ENCODE measurements around the gene ARRB2.

DNA sequence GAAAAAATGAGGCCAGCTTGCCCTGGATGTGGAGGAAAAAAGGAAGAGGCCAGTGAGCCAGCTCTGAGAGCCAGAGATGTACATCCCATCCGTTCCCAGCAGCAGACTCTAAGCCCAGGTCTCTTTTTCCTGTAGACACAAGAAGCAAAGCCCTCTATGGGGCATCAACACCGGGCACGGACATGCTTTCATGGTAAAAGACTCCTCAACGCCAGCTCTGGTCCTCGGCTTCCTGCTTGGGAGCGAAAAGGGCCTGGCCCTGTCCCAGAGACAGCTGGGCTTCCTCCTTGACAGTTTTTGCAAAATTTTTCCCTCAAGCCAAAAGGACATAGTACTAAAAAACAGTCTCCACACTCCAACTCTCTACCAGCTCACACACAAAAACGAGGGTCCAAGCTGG, 33.6 kb upstream of the ARRB2 start:
- TF ChIP-seq, protein P1, sequence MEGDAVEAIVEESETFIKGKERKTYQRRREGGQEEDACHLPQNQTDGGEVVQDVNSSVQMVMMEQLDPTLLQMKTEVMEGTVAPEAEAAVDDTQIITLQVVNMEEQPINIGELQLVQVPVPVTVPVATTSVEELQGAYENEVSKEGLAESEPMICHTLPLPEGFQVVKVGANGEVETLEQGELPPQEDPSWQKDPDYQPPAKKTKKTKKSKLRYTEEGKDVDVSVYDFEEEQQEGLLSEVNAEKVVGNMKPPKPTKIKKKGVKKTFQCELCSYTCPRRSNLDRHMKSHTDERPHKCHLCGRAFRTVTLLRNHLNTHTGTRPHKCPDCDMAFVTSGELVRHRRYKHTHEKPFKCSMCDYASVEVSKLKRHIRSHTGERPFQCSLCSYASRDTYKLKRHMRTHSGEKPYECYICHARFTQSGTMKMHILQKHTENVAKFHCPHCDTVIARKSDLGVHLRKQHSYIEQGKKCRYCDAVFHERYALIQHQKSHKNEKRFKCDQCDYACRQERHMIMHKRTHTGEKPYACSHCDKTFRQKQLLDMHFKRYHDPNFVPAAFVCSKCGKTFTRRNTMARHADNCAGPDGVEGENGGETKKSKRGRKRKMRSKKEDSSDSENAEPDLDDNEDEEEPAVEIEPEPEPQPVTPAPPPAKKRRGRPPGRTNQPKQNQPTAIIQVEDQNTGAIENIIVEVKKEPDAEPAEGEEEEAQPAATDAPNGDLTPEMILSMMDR (IDR thresholded peaks at IDR 0.05): no peak
- TF ChIP-seq, protein P2, sequence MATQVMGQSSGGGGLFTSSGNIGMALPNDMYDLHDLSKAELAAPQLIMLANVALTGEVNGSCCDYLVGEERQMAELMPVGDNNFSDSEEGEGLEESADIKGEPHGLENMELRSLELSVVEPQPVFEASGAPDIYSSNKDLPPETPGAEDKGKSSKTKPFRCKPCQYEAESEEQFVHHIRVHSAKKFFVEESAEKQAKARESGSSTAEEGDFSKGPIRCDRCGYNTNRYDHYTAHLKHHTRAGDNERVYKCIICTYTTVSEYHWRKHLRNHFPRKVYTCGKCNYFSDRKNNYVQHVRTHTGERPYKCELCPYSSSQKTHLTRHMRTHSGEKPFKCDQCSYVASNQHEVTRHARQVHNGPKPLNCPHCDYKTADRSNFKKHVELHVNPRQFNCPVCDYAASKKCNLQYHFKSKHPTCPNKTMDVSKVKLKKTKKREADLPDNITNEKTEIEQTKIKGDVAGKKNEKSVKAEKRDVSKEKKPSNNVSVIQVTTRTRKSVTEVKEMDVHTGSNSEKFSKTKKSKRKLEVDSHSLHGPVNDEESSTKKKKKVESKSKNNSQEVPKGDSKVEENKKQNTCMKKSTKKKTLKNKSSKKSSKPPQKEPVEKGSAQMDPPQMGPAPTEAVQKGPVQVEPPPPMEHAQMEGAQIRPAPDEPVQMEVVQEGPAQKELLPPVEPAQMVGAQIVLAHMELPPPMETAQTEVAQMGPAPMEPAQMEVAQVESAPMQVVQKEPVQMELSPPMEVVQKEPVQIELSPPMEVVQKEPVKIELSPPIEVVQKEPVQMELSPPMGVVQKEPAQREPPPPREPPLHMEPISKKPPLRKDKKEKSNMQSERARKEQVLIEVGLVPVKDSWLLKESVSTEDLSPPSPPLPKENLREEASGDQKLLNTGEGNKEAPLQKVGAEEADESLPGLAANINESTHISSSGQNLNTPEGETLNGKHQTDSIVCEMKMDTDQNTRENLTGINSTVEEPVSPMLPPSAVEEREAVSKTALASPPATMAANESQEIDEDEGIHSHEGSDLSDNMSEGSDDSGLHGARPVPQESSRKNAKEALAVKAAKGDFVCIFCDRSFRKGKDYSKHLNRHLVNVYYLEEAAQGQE (IDR thresholded peaks at IDR 0.05): no peak
- TF ChIP-seq ZNF302 (CRISPR knock-in tag; IDR thresholded peaks at IDR 0.05) (no peak), CEBPB (IDR thresholded peaks at IDR 0.05) (no peak)
